Suprapubic skin (tissue), 3 donors: ENCODE results near the gene APLP2.

ENCODE experiments used
- CTCF ChIP-seq, 2 donors: fragments of 200-600 bp in 1 of 2; fragments of 450-650 bp in 1 of 2; sonication (generic) in 1 of 2; IDR thresholded peaks; one replicate each; pipeline ENCODE4 v1.5.1; 2016 to 2019; ENCODE audit warnings: antibody characterized with exemption in 2 of 2, mild to moderate bottlenecking in 1 of 2, moderate library complexity in 1 of 2
- POLR2A ChIP-seq, 2 donors: fragments of 450-650 bp; IDR thresholded peaks; one replicate each; pipeline ENCODE4 v1.6.1; 2017; ENCODE audit warnings: antibody characterized with exemption in 2 of 2, mild to moderate bottlenecking in 2 of 2, moderate library complexity in 2 of 2

GRCh38 chr11:130047141-130047540, 22.6 kb upstream of the APLP2 start:
- no peak for TF ChIP-seq CTCF (IDR thresholded peaks at IDR 0.05)
- TF ChIP-seq POLR2A (IDR thresholded peaks at IDR 0.05) = no peak
